SK-N-SH treated with all-trans-retinoic acid at 6 μM for 48 hours (cell line): Measurements from ENCODE around the gene RHOA.

Experiments used
- ARNTL ChIP-seq: fragments of 450-650 bp; formaldehyde crosslinking; IDR thresholded peaks from 2 replicates; pipeline ENCODE4 v1.5.0; 2020; ENCODE audit warnings: low read depth, mild to moderate bottlenecking, moderate library complexity, borderline replicate concordance
- BACH2 ChIP-seq: fragments of 250-450 bp; sonication (Bioruptor Pico); IDR thresholded peaks from 2 replicates; pipeline ENCODE4 v1.9.0; 2021; ENCODE audit warnings: mild to moderate bottlenecking, borderline replicate concordance
- CSDC2 ChIP-seq: fragments of 250-450 bp; sonication (Bioruptor Pico); IDR thresholded peaks from 2 replicates; pipeline ENCODE4 v1.5.0; 2020; ENCODE audit warnings: mild to moderate bottlenecking, moderate library complexity
- ESRRG ChIP-seq: fragments of 250-450 bp; sonication (Bioruptor Pico); IDR thresholded peaks from 2 replicates; pipeline ENCODE4 v1.6.1; 2021; ENCODE audit warnings: mild to moderate bottlenecking
- ISL1 ChIP-seq: fragments of 250-450 bp; sonication (Bioruptor Pico); IDR thresholded peaks from 2 replicates; pipeline ENCODE4 v2.1.2; 2022; ENCODE audit warnings: mild to moderate bottlenecking, moderate library complexity
- PPARA ChIP-seq: fragments of 250-450 bp; sonication (Bioruptor Pico); IDR thresholded peaks from 2 replicates; pipeline ENCODE4 v1.5.0; 2020; ENCODE audit warnings: mild to moderate bottlenecking, borderline replicate concordance
- TCF4 ChIP-seq: fragments of 250-450 bp; sonication (Bioruptor Pico); IDR thresholded peaks from 2 replicates; pipeline ENCODE4 v1.8.0; 2021; ENCODE audit warnings: mild to moderate bottlenecking, moderate library complexity, borderline replicate concordance
- ZFP3 ChIP-seq: fragments of 250-450 bp; sonication (Bioruptor Pico); IDR thresholded peaks from 2 replicates; pipeline ENCODE4 v1.5.0; 2020; ENCODE audit warnings: mild to moderate bottlenecking, moderate library complexity
- ZFP30 ChIP-seq: fragments of 450-650 bp; formaldehyde crosslinking; IDR thresholded peaks from 2 replicates; pipeline ENCODE4 v1.5.0; 2022; ENCODE audit warnings: mild to moderate bottlenecking, moderate library complexity
- TF ChIP-seq, protein P1 (sequence below): fragments of 250-450 bp; sonication (Bioruptor Pico); IDR thresholded peaks from 2 replicates; pipeline ENCODE4 v1.5.0; 2020; ENCODE audit warnings: mild to moderate bottlenecking, moderate library complexity
- TF ChIP-seq, protein P2 (sequence below): fragments of 250-450 bp; sonication (Bioruptor Pico); IDR thresholded peaks from 2 replicates; pipeline ENCODE4 v1.8.0; 2020; ENCODE audit warnings: mild to moderate bottlenecking, moderate library complexity, borderline replicate concordance
- TF ChIP-seq, protein P3 (sequence below): fragments of 250-450 bp; sonication (Bioruptor Pico); IDR thresholded peaks from 2 replicates; pipeline ENCODE4 v1.5.1; 2020; ENCODE audit warnings: low read depth, mild to moderate bottlenecking, moderate library complexity

DNA sequence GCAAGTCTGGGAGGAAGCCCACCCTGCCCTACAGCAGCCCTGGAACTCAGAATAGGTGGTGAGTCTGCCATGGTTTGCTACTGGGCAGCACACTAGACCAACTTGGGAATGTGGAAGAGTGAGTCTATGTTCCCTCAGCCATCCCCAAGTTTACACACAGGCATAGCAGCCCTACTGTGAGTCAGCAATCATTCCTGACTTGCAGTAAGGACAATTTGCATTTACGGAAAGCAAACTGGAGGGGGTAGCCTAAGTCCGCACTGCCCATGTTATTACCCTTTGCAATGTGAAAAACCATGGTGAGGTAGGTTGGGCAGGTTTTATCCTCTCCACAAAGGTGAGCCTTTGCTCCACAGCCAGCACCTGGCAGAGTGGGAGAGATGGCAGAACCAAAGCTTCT lies 5.1 kb upstream of the RHOA start:
- TF ChIP-seq ZFP3 (CRISPR knock-in tag) (no peak), BACH2 (CRISPR knock-in tag) (no peak), ISL1 (no peak), TCF4 (CRISPR knock-in tag) (no peak), ESRRG (CRISPR knock-in tag) (no peak), CSDC2 (CRISPR knock-in tag) (no peak), PPARA (CRISPR knock-in tag) (no peak), ARNTL (CRISPR knock-in tag) (no peak), ZFP30 (CRISPR knock-in tag) (no peak)
- TF ChIP-seq, protein P1, sequence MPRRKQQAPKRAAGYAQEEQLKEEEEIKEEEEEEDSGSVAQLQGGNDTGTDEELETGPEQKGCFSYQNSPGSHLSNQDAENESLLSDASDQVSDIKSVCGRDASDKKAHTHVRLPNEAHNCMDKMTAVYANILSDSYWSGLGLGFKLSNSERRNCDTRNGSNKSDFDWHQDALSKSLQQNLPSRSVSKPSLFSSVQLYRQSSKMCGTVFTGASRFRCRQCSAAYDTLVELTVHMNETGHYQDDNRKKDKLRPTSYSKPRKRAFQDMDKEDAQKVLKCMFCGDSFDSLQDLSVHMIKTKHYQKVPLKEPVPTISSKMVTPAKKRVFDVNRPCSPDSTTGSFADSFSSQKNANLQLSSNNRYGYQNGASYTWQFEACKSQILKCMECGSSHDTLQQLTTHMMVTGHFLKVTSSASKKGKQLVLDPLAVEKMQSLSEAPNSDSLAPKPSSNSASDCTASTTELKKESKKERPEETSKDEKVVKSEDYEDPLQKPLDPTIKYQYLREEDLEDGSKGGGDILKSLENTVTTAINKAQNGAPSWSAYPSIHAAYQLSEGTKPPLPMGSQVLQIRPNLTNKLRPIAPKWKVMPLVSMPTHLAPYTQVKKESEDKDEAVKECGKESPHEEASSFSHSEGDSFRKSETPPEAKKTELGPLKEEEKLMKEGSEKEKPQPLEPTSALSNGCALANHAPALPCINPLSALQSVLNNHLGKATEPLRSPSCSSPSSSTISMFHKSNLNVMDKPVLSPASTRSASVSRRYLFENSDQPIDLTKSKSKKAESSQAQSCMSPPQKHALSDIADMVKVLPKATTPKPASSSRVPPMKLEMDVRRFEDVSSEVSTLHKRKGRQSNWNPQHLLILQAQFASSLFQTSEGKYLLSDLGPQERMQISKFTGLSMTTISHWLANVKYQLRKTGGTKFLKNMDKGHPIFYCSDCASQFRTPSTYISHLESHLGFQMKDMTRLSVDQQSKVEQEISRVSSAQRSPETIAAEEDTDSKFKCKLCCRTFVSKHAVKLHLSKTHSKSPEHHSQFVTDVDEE, result no peak
- TF ChIP-seq, protein P2, sequence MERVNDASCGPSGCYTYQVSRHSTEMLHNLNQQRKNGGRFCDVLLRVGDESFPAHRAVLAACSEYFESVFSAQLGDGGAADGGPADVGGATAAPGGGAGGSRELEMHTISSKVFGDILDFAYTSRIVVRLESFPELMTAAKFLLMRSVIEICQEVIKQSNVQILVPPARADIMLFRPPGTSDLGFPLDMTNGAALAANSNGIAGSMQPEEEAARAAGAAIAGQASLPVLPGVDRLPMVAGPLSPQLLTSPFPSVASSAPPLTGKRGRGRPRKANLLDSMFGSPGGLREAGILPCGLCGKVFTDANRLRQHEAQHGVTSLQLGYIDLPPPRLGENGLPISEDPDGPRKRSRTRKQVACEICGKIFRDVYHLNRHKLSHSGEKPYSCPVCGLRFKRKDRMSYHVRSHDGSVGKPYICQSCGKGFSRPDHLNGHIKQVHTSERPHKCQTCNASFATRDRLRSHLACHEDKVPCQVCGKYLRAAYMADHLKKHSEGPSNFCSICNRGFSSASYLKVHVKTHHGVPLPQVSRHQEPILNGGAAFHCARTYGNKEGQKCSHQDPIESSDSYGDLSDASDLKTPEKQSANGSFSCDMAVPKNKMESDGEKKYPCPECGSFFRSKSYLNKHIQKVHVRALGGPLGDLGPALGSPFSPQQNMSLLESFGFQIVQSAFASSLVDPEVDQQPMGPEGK (CRISPR knock-in tag), result no peak
- TF ChIP-seq, protein P3, sequence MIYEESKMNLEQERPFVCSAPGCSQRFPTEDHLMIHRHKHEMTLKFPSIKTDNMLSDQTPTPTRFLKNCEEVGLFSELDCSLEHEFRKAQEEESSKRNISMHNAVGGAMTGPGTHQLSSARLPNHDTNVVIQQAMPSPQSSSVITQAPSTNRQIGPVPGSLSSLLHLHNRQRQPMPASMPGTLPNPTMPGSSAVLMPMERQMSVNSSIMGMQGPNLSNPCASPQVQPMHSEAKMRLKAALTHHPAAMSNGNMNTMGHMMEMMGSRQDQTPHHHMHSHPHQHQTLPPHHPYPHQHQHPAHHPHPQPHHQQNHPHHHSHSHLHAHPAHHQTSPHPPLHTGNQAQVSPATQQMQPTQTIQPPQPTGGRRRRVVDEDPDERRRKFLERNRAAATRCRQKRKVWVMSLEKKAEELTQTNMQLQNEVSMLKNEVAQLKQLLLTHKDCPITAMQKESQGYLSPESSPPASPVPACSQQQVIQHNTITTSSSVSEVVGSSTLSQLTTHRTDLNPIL (CRISPR knock-in tag), result no peak
